ENCODE data around the gene KCNJ10.

The KCNJ10 gene

DNA sequence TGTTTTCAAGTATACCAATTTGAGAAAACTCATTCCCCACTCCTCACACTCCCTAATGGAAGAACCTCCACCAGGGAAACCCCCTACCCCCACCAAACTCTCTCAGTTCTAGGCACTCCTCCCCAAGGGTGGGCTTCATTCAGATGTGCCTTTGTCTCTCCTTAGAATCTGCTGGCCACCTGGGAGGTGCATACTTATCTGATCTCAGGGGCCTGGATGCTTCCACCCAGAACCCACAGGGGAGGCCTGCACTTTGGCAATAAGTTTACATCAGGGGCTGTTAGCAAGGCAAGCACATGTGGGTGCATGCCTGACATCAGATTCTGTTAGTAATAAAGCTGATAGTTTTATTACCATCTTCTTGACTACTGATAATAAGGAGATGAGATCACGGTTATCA, 83.4 kb downstream of the KCNJ10 start:
- TF ChIP-seq, protein P1, sequence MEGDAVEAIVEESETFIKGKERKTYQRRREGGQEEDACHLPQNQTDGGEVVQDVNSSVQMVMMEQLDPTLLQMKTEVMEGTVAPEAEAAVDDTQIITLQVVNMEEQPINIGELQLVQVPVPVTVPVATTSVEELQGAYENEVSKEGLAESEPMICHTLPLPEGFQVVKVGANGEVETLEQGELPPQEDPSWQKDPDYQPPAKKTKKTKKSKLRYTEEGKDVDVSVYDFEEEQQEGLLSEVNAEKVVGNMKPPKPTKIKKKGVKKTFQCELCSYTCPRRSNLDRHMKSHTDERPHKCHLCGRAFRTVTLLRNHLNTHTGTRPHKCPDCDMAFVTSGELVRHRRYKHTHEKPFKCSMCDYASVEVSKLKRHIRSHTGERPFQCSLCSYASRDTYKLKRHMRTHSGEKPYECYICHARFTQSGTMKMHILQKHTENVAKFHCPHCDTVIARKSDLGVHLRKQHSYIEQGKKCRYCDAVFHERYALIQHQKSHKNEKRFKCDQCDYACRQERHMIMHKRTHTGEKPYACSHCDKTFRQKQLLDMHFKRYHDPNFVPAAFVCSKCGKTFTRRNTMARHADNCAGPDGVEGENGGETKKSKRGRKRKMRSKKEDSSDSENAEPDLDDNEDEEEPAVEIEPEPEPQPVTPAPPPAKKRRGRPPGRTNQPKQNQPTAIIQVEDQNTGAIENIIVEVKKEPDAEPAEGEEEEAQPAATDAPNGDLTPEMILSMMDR (IDR thresholded peaks at IDR 0.05; ENCODE audit: borderline replicate concordance, extremely low read depth, low read length, poor library complexity, severe bottlenecking): no peak
- no peak for TF ChIP-seq EZH2 (IDR thresholded peaks at IDR 0.05; ENCODE audit: borderline replicate concordance, low read depth, low read length, severe bottlenecking)

GRCh38 chr1:159986093-159986492, 83.9 kb downstream of the KCNJ10 start:
- H3K9ac ChIP-seq (ENCODE audit: low read depth, low read length): no peak overlapping the region
- H3K36me3 ChIP-seq (ENCODE audit: insufficient read depth, low read length): no peaks in the 10 kb centered on the region
- H4K20me1 ChIP-seq (ENCODE audit: insufficient read depth, low read length): no peaks in the 10 kb centered on the region
- H3K79me2 ChIP-seq (ENCODE audit: insufficient read depth, low read length): no peaks in the 10 kb centered on the region
- no peak overlapping the region for H3K27ac ChIP-seq (ENCODE audit: low read length)
- no peak for DNase-seq
- no peak for ATAC-seq (ENCODE audit: insufficient read depth, low read depth)
- no peaks in the 10 kb centered on the region for H3K4me1 ChIP-seq (ENCODE audit: insufficient read depth, low read length)
- no peak overlapping the region for H2AFZ ChIP-seq (ENCODE audit: low read depth, low read length)
- no peak overlapping the region for H3K4me2 ChIP-seq (ENCODE audit: insufficient read depth, low read length)
- H3K27me3 ChIP-seq (ENCODE audit: insufficient read depth, low read length, poor library complexity): peaks cover 20% of the 10 kb centered on the region
- TF ChIP-seq, protein P1 (IDR thresholded peaks at IDR 0.05; ENCODE audit: borderline replicate concordance, extremely low read depth, low read length, poor library complexity, severe bottlenecking): no peak
- no peak for TF ChIP-seq EZH2 (IDR thresholded peaks at IDR 0.05; ENCODE audit: borderline replicate concordance, low read depth, low read length, severe bottlenecking)
- H3K4me3 ChIP-seq (ENCODE audit: low read depth in 1 of 2, low read length in 2 of 2): no peak overlapping the region
- no peaks in the 10 kb centered on the region for H3K9me3 ChIP-seq (ENCODE audit: insufficient read depth, low read length, severe bottlenecking)

More for the DNA sequence above, 83.4 kb downstream of the KCNJ10 start:
- no peaks in the 10 kb centered on the region for H3K36me3 ChIP-seq (ENCODE audit: insufficient read depth, low read length)
- H3K4me3 ChIP-seq (ENCODE audit: low read depth in 1 of 2, low read length in 2 of 2): no peak overlapping the region
- ATAC-seq (ENCODE audit: insufficient read depth, low read depth): no peak
- no peak overlapping the region for H2AFZ ChIP-seq (ENCODE audit: low read depth, low read length)
- DNase-seq: no peak
- no peak overlapping the region for H3K4me2 ChIP-seq (ENCODE audit: insufficient read depth, low read length)
- H3K27ac ChIP-seq (ENCODE audit: low read length): no peak overlapping the region
- H3K79me2 ChIP-seq (ENCODE audit: insufficient read depth, low read length): no peaks in the 10 kb centered on the region
- peaks cover 20% of the 10 kb centered on the region for H3K27me3 ChIP-seq (ENCODE audit: insufficient read depth, low read length, poor library complexity)
- H3K9ac ChIP-seq (ENCODE audit: low read depth, low read length): no peak overlapping the region
- no peaks in the 10 kb centered on the region for H4K20me1 ChIP-seq (ENCODE audit: insufficient read depth, low read length)
- H3K4me1 ChIP-seq (ENCODE audit: insufficient read depth, low read length): no peaks in the 10 kb centered on the region
- no peaks in the 10 kb centered on the region for H3K9me3 ChIP-seq (ENCODE audit: insufficient read depth, low read length, severe bottlenecking)

GRCh38 chr1:159985473-159985872, 84.5 kb downstream of the KCNJ10 start:
- TF ChIP-seq, protein P1 (IDR thresholded peaks at IDR 0.05; ENCODE audit: borderline replicate concordance, extremely low read depth, low read length, poor library complexity, severe bottlenecking): no peak
- no peak for TF ChIP-seq EZH2 (IDR thresholded peaks at IDR 0.05; ENCODE audit: borderline replicate concordance, low read depth, low read length, severe bottlenecking)
- no peaks in the 10 kb centered on the region for H3K79me2 ChIP-seq (ENCODE audit: insufficient read depth, low read length)
- no peaks in the 10 kb centered on the region for H4K20me1 ChIP-seq (ENCODE audit: insufficient read depth, low read length)
- H2AFZ ChIP-seq (ENCODE audit: low read depth, low read length): no peak overlapping the region
- H3K4me3 ChIP-seq (ENCODE audit: low read depth in 1 of 2, low read length in 2 of 2): no peak overlapping the region
- DNase-seq (no peak), ATAC-seq (ENCODE audit: insufficient read depth, low read depth) (no peak)
- no peak overlapping the region for H3K27ac ChIP-seq (ENCODE audit: low read length)
- no peak overlapping the region for H3K9ac ChIP-seq (ENCODE audit: low read depth, low read length)
- peaks cover 20% of the 10 kb centered on the region for H3K27me3 ChIP-seq (ENCODE audit: insufficient read depth, low read length, poor library complexity)
- H3K4me1 ChIP-seq (ENCODE audit: insufficient read depth, low read length): no peaks in the 10 kb centered on the region
- H3K36me3 ChIP-seq (ENCODE audit: insufficient read depth, low read length): no peaks in the 10 kb centered on the region
- H3K9me3 ChIP-seq (ENCODE audit: insufficient read depth, low read length, severe bottlenecking): no peaks in the 10 kb centered on the region
- H3K4me2 ChIP-seq (ENCODE audit: insufficient read depth, low read length): no peak overlapping the region

DNA sequence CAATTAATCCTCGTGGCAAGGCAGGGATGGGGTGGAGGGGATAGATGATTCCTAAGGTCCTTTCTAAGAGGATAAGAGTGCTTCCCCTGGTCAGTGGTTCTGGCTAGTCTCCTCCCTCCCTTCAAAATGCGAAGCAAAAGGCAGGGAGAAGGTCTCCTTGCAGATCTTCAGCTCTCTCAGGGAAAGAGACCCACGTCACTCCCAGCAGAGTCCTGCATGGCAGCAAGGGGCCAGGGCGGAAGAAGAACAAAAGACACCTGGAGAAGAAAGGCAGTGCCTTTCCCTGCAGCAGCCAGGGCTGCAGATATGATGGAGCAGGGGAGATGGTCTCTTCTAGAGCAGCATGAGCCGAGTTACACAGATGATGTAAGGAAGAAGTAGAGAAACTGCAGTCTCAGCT, 86.3 kb downstream of the KCNJ10 start:
- Histone ChIP-seq H3K27me3 (ENCODE audit: insufficient read depth, low read length, poor library complexity) (peaks cover 19% of the 10 kb centered on the region), H3K4me2 (ENCODE audit: insufficient read depth, low read length) (no peak overlapping the region), H3K79me2 (ENCODE audit: insufficient read depth, low read length) (no peaks in the 10 kb centered on the region), H3K27ac (ENCODE audit: low read length) (no peak overlapping the region), H3K9me3 (ENCODE audit: insufficient read depth, low read length, severe bottlenecking) (no peaks in the 10 kb centered on the region), H3K4me1 (ENCODE audit: insufficient read depth, low read length) (no peaks in the 10 kb centered on the region), H3K9ac (ENCODE audit: low read depth, low read length) (no peak overlapping the region), H3K36me3 (ENCODE audit: insufficient read depth, low read length) (no peaks in the 10 kb centered on the region), H3K4me3 (ENCODE audit: low read depth in 1 of 2, low read length in 2 of 2) (no peak overlapping the region), H4K20me1 (ENCODE audit: insufficient read depth, low read length) (no peaks in the 10 kb centered on the region), H2AFZ (ENCODE audit: low read depth, low read length) (no peak overlapping the region)
- DNase-seq: no peak
- ATAC-seq (ENCODE audit: insufficient read depth, low read depth): no peak
- no peak for TF ChIP-seq EZH2 (IDR thresholded peaks at IDR 0.05; ENCODE audit: borderline replicate concordance, low read depth, low read length, severe bottlenecking)
- TF ChIP-seq, protein P1 (IDR thresholded peaks at IDR 0.05; ENCODE audit: borderline replicate concordance, extremely low read depth, low read length, poor library complexity, severe bottlenecking): no peak
